Heart right ventricle (tissue), 16 donors: ENCODE results near the gene PPP1R16B. TPM values are rescaled to one million over a fixed set of nuclear protein-coding genes. Genes with fewer than 3 reads are reported as not detected.

Experiments
- ATAC-seq, 8 donors: fragments of 200-7000 bp; cut with Tn5 transposase; one replicate each; pipeline ENCODE4 v1.9.1; 2020; ENCODE audit warnings: mild to moderate bottlenecking in 8 of 8, moderate library complexity in 8 of 8, moderate number of reproducible peaks in 1 of 8
- DNase-seq, 2 donors: peaks; one replicate each; pipeline ENCODE4 v3.0.0-alpha.2; 2020
- H3K27ac ChIP-seq, 10 donors: fragments of 200-600 bp; sonication (generic) in 2 of 10; one replicate each; pipeline versions ENCODE4 v1.5.0 to v1.8.0; 2020 to 2022; ENCODE audit warnings: mild to moderate bottlenecking in 3 of 10
- H3K27me3 ChIP-seq, 7 donors: fragments of 200-600 bp; one replicate each; pipeline ENCODE4 v1.8.0; 2021 to 2022; ENCODE audit warnings: mild to moderate bottlenecking in 2 of 7
- H3K36me3 ChIP-seq, 9 donors: fragments of 200-600 bp; sonication (generic) in 1 of 9; one replicate each; pipeline versions ENCODE4 v1.5.0 to v1.8.0; 2020 to 2022; ENCODE audit warnings: mild to moderate bottlenecking in 2 of 9
- H3K4me1 ChIP-seq, 9 donors: fragments of 200-600 bp; sonication (generic) in 1 of 9; one replicate each; pipeline versions ENCODE4 v1.5.0 to v1.8.0; 2020 to 2022; ENCODE audit warnings: mild to moderate bottlenecking in 4 of 9
- H3K4me3 ChIP-seq, 10 donors: fragments of 200-600 bp; sonication (generic) in 2 of 10; one replicate each; pipeline versions ENCODE4 v1.5.0 to v1.8.0; 2020 to 2022; ENCODE audit warnings: mild to moderate bottlenecking in 7 of 10, moderate library complexity in 2 of 10
- H3K9me3 ChIP-seq, 11 donors: fragments of 200-600 bp in 10 of 11; sonication (generic) in 2 of 11; one replicate each; pipeline versions ENCODE4 v1.5.0 to v1.8.0; 2013 to 2022; ENCODE audit warnings: mild to moderate bottlenecking in 2 of 11, control low read depth in 1 of 11, moderate library complexity in 1 of 11
- CTCF ChIP-seq, 9 donors: fragments of 200-600 bp; sonication (generic) in 2 of 9; IDR thresholded peaks; one replicate each; pipeline versions ENCODE4 v1.5.0 to v1.8.0; 2021 to 2022; ENCODE audit warnings: antibody characterized with exemption in 9 of 9, mild to moderate bottlenecking in 5 of 9, moderate library complexity in 1 of 9
- WGBS, 2 donors: extraction: QIAGEN DNeasy Blood & Tissue Kit; methylation state at CpG; one replicate each; pipeline ENCODE4 v1.1.7; 2013; ENCODE audit warnings: inconsistent platforms in 1 of 2; 5-methylcytosine and 5-hydroxymethylcytosine counted together
- intact Hi-C, 10 donors: fragments of 100-400 bp; cut with DNase I; formaldehyde crosslinking; loops; one replicate each; pipeline versions ENCODE4 v1.11.1 to v1.14.2; 2022
- polyA plus RNA-seq, 2 donors: library from polyadenylated mRNA; stranded (reverse); fragments of 200-250 nt; gene quantifications; one replicate each; pipeline ENCODE4 v1.2.3, GENCODE V29; 2013
- total RNA-seq, 10 donors: library from RNA; stranded (reverse); fragmentation: NEBNext Ultra II Directional in 3 of 10; extraction: Animal tissue kit (Norgen Biotek cat#: 25700) in 3 of 10; gene quantifications; one replicate each; pipeline versions ENCODE4 v1.2.1 to v1.2.4, GENCODE V29; 2021 to 2023
- donor health status: Arrhythmogenic right ventricular cardiomyopathy.
- donor health status: ischemic (EF 13 %, LVEDD 7.1; RV severe dilation, severe dysfunction).
- donor health status: healthy with polysubstance abuse.
- donor health status: DM: no; HTN: yes; CAD: no.
- donor health status: DM: no; HTN: no; CAD: no.
- donor health status: ischemic (EF 25% LVEDD 6.9; RV normal size, moderate dysfunction).
- donor health status: ischemic (EF 25% LVEDD 5.7; RV mildly dilated, moderate dysfunction).
- donor health status: healthy.
- donor health status: DM: yes; HTN: yes; CAD: no.
- donor health status: Ischemic cardiomyopathy.
- donor health status: ischemic (EF 35%, LVEDD 5.7; RV mildly dilated, moderate dysfunction).
- donor health status: nonischemic (EF 11% LVEDD 7.7; RV severe dilation, severe dysfunction).
- donor health status: DM: yes; HTN: yes; CAD: no.
- donor health status: PGD.
- donor health status: ischemic (EF 29% LVEDD 5.4; RV normal size, mild dysfunction).
- donor health status: nonischemic (EF 23%, LVEDD 6.1; RV moderate dilation, normal function).

Gene PPP1R16B
- total and polyA plus RNA-seq, 12 donors: 2.5 to 13.8 (median 5.8) TPM

- intact Hi-C loops: no loop called here
- H3K9me3 ChIP-seq: peaks cover 0 to 9% (median 0%) of the 10 kb centered on the region in 11 donors
- ATAC-seq (no peak), DNase-seq (no peak)
- 95 to 97% methylated on average over 13 of the region's 13 CpGs for WGBS, 2 donors
- peaks cover 0 to 6% (median 0%) of the 10 kb centered on the region in 9 donors for H3K4me1 ChIP-seq
- no peaks in the 10 kb centered on the region for H3K27me3 ChIP-seq
- H3K4me3 ChIP-seq: no peak overlapping the region
- peaks cover 0 to 99% (median 28%) of the 10 kb centered on the region in 9 donors for H3K36me3 ChIP-seq
- H3K27ac ChIP-seq: no peak overlapping the region
- no peak for TF ChIP-seq CTCF (IDR thresholded peaks at IDR 0.05)
These were observed 35.9 kb upstream of the PPP1R16B start for GRCh38 chr20:38769376-38770295.

- peaks cover 0 to 99% (median 28%) of the 10 kb centered on the region in 9 donors for H3K36me3 ChIP-seq
- DNase-seq (no peak), ATAC-seq (no peak)
- peaks cover 0 to 9% (median 0%) of the 10 kb centered on the region in 11 donors for H3K9me3 ChIP-seq
- WGBS, 2 donors: 85 to 94% methylated on average over 3 of the region's 3 CpGs
- intact Hi-C loops: no loop called here
- peaks cover 0 to 6% (median 0%) of the 10 kb centered on the region in 9 donors for H3K4me1 ChIP-seq
- H3K27me3 ChIP-seq: no peaks in the 10 kb centered on the region
- TF ChIP-seq CTCF (IDR thresholded peaks at IDR 0.05): no peak
- H3K27ac ChIP-seq: no peak overlapping the region
- no peak overlapping the region for H3K4me3 ChIP-seq
These were observed 35.0 kb upstream of the PPP1R16B start for GRCh38 chr20:38770546-38770945.

- TF ChIP-seq CTCF (IDR thresholded peaks at IDR 0.05): no peak
- intact Hi-C loops: no loop called here
- 90 to 97% methylated on average over 7 of the region's 7 CpGs for WGBS, 2 donors
- Histone ChIP-seq H3K9me3 (peaks cover 0 to 9% (median 0%) of the 10 kb centered on the region in 11 donors), H3K27ac (no peak overlapping the region), H3K27me3 (no peaks in the 10 kb centered on the region), H3K4me1 (peaks cover 0 to 3% (median 0%) of the 10 kb centered on the region in 9 donors), H3K36me3 (peaks cover 0 to 96% (median 28%) of the 10 kb centered on the region in 9 donors), H3K4me3 (no peak overlapping the region)
- ATAC-seq (no peak), DNase-seq (no peak)
These were observed 34.5 kb upstream of the PPP1R16B start for GRCh38 chr20:38770970-38771369.

DNA sequence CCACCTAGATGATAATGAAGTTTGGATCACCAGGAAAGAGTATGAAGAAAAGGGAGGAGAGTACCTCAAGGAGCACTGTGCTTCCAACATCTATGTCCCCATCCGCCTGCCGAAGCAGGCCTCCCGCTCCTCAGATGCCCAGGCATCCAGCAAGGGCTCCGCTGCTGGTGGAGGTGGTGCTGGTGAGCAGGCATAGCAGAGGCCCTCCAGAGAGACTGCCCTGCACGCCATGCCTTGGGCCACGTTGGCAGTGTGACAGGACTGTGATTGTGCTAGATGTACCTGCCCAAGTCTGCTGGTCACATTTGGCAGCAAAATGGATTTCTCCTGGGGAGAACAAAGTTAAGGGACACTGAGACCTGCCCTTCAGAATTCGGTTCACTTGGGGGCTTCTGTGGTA lies 33.9 kb upstream of the PPP1R16B start:
- 83 to 94% methylated on average over 7 of the region's 7 CpGs for WGBS, 2 donors
- intact Hi-C loops: no loop called here
- ATAC-seq (no peak), DNase-seq (no peak)
- Histone ChIP-seq H3K27me3 (no peaks in the 10 kb centered on the region), H3K36me3 (peaks cover 0 to 92% (median 26%) of the 10 kb centered on the region in 9 donors), H3K4me3 (no peak overlapping the region), H3K9me3 (peaks cover 0 to 9% (median 0%) of the 10 kb centered on the region in 11 donors), H3K4me1 (no peaks in the 10 kb centered on the region), H3K27ac (no peak overlapping the region)
- no peak for TF ChIP-seq CTCF (IDR thresholded peaks at IDR 0.05)
